HG02973 (cell line): ENCODE results near the gene STX1A.

Experiments used
- ATAC-seq: cut with Tn5 transposase; IDR thresholded peaks from one replicate; pipeline ENCODE4 v1.9.1; 2021; ENCODE audit warnings: moderate library complexity; ENCODE audit not compliant: unreplicated experiment

STX1A gene

DNA sequence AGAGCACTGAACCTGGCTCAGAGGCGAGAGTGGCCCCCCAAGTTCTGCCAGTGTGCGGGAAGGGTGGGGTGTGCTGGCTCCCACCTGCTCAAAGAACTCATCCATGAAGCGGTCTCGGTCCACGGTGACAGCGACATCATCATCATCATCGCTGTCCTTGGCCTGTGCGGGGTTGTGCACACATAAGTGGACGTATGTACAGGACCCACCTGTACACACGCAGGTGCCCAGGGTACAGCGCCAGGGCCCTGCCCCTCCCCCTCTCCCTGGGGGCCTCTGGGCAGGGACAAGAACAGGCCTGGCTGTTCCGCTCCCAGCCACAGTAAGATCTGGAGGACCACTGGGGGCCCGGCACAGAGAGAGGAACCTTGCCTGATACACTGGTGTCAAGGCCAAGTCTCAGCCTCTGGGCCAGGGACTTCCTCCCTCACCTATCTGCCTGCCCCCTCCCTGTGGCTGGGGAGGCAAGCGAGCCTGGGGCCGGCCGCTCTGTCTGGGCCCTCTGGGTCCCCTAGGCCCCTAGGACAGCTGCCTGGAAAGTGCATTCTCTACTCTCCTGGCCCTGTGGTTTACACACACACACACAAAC is 10.4 kb downstream of the STX1A start:
- no peak for ATAC-seq

DNA sequence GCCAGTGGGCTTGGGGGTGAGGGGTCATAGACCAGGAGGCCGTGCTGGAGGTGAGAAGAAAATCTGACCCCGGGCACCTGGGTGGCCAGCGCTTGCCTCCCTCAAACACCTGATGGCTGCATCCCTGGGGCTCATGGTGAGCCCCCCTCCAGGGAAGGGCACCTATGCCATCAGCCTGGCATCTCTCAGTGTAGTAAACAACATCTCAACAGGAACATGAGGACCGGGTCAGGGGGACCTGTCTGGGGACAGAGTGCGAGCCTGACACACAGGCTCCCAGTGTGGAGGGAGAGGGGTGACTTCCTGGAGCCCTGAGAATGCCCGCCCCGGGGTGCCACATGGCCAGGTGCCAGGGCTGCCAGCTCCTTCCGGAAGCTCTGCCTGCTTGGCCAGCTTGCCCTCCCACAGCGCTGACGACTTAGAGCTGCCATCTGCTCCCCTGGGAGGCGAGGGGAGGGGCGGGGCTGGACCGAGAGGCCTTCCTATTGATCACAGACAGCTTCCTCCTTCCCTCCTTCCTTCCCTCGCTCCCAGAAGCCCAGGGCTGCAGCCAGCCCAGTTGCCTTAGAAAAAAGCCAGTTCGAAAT is 12.3 kb downstream of the STX1A start:
- no peak for ATAC-seq

DNA sequence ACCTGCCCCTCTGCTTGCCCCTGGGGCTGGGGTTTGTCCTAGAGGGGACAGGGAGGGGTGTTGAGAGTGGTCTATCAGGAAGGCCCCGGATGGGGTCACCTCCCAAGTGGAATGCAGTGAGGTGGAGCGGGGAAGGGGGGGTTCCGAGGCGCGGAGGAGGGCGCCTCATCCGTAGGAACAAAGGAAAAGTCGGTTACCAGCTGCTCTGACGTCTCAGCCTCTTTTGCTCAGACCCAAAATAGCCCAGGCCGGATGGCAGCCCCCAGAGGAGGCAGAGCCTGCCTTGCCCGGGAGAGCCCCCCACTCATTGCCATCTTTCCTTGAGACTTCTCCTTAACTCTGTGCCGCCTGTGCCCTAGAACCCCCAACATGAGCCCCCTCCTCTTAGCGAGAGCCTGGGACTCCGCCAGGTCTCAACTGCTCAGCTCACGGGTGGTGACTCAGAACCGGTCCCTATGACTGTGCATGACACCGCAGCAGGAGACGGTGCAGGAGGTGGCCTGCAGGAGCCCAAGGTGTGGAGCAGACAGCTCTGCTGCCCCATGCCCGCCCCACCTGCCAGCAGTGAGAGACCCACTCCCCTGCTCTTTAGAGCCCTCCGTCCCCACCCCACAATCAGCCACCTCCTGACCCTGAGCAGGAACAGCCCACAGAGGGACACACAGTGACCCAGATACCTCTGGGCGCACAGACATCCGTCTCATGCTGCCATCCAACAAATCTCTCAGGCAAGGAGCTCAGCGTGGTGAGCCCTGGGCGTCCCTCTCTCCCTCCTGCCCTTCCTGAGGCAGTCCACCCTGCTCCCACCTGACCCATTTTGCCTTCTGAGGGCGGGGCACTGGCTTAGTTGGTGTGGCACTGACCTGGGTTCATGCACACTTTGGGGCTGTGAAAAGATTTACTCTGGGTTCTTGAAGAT is 13.1 kb downstream of the STX1A start:
- ATAC-seq, result no peak

DNA sequence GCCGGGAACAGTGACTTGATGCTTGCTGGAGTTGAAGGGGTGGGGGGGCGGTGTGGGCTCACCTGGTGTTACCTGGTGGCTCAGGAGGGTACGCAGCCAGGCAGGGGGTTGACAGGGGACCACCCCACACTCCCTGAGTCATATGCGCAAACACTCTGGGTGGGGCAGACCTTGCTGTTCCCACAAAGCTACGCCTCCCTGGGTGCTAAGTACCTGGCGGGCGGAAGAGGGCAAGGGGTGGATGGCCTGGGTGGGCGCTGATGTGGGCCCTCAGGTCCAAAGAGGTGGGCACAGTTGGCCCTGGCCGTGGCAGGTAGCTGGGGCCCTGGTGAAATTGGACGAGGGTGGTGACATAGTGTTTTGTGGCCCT is 13.9 kb downstream of the STX1A start:
- ATAC-seq, result no peak

DNA sequence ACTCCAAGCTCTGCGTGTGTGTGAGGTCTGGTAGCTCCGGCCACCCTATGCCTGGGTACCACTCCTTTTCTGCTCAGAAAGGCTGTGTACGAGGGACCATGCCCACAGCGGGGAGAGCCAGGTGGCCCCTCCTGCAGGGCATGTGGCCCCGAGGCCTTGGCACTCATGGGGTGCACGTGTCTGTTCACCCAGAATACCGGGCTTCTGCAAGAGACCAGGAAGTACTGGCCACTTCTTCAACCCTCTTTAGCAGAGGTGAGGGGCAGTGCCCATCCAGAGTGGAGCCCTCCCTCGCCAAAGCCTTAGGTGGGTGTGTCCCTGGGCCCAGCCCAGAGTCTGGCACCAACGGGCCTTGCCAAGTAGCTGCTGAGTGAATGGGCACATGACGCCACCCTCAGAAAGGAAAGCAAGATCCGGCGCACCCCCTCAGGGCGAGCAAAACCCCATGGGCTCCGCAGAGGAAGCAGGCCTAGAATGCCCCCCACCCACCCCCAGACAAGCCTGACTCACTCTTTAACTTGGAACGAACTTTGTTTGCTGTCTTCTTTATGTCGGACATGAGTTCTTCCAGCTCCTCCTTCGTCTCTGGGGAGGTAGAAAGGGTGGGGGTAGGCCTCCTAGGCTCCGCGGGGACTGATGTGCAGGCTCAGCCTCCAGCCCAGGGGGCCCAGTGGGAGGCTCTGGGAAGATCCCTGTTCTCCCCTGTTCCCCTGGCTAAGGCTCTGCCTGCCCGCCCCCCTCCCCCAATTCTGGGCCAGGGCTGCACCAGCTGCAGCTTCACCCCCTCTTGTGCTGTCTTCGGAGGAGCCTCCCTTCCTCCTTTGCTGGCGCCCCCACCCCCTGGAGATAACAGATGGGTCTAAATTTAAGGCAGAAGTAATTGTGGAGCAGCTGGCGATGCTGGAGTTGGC is 14.6 kb downstream of the STX1A start:
- ATAC-seq, result no peak

DNA sequence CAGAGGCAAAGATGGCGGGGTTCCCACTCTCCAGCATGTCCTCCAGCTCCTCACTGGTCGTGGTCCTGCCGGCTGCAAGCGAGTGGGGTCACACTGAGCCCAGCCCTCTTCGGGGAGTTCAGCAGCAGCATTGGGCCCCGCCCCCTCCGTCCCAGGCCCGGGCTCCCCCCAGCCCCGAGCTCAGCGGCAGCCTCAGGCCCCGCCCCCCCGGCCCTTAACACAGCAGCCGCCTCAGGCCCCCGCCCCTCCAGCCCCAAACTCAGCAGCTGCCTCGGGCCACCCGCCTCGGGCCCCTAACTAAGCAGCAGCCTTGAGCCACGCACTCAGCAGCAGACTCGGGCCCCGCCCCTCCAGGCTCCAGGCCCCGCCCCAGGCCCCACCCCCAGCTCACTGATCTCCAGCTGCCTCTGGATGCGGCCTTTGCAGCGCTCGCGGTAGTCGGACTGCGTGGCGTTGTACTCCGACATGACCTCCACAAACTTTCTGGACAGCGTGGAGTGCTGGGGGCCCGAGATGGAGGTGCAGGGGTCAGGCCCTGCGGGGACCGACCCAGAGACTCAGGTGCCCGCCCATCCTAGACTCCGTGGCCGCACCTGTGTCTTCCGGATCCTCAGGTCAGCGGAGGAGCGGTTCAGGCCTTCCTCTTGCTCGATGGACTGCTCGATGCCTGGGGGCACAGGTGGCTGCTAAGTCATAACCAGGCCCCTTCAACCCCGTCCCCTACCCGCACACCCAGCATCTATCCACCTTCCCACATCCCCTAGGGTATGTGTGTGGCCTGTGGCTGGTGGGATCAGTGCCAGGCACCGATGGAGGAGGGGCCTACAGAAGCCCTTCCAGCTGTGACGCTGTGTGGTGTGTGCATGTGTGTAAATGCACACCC is 15.5 kb downstream of the STX1A start:
- no peak for ATAC-seq

DNA sequence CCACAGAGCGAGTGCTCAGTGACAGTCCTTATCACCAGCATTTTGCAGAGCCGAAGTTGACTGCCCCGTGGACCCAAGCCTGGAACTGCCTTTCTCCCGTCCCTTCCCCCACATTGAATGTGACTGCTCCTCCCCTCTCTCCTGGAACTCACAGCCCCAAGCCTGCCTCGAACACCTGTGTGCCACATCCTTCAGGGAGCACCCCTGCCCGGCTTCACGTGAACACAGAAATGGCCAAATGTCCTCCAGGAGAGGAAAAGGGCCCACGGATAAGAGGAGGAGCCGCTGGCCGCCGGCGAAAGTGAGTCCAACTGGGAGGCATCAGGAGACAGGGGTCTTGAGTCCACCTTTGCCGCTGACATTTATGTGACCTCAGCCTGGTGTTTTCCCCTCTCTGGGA is 16.2 kb downstream of the STX1A start:
- ATAC-seq, result no peak

DNA sequence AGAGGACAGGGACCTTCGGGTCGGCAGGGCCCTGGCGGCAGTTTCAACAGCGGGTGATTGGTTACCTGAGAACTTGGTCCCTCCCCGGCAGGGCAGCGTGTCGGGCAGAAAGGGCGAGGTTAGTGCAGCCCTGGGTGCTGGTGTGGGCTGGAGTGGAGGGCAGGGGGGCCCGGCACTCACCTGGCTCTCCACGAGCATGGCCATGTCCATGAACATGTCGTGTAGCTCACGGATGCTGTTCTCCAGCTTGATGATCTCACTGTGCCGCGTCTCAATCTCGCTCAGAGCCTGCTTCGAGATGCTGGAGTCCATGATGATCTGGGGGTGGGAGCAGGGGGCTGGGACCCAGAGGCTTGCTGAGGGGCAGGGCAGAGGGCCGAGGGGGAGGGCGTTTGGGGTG is 16.8 kb downstream of the STX1A start:
- no peak for ATAC-seq

DNA sequence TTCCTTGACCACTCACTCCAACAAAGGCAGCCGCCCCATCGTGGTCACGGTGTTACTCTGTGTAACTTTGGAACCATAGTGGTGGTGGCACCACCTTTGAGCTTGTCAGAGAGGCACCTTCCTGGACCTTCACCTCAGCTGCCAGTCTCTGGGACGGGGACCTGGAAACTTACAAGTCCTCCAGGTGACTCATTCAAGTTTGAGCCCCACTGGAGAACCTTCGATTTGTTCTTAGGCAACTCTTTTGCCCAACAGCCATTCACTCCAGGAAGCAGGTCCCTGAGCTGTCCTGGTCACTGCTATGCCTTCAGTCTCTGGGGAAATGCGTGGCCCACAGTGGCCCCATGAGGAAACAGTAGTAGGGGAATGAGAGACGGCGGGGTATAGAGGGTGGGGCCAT is 17.2 kb downstream of the STX1A start:
- no peak for ATAC-seq

DNA sequence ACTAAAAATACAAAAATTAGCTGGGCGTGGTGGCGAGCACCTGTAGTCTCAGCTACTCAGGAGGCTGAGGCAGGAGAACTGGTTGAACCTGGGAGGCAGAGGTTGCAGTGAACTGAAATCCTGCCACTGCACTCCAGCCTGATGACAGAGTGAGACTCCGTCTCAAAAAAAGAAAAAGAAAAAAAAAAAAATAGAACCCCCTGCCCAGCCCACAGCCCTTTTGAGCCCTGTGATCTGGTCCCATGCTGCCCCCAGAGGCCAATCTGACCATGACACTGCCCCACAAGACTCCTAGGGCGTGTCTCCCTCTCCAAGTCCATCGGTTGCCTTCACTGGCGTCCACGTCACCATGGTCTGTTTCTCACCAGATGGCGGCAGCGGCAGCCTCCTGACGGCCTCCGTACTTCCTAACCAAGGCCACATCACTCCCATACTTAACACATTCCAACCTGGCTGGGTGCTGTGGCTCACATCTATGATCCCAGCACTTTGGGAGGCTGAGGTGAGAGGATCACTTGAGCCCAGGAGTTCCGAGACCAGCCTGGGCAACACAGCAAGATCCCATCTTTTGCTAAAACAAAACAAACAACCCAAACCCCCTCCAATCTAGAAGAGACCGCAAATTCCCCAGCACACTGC is 18.0 kb downstream of the STX1A start:
- ATAC-seq, result no peak

DNA sequence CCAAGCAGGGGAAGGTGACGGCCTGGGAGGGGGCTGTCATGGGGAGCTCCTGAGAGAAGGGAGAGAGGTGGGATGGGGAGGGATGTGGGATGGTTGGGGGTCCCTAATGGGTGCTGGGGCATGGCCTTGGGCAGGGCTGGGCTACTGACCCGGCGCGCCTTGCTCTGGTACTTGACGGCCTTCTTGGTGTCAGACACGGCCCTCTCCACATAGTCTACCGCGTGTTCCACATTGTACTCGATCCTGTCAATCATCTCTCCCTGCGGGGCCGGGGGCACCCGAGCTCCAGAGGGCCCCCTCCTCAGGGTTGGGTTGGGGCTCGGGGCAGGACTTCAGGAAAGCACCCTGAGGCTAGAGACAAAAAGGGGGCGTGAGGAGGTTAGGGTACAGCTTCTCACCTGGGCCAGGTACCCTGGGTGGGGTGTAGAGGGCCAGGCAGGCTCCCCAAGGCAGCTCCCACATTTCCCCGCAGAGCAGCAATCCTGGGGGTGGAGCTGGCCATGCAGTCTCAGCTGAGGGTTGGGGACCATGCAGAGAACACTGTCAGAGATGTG is 18.8 kb downstream of the STX1A start:
- ATAC-seq, result no peak

DNA sequence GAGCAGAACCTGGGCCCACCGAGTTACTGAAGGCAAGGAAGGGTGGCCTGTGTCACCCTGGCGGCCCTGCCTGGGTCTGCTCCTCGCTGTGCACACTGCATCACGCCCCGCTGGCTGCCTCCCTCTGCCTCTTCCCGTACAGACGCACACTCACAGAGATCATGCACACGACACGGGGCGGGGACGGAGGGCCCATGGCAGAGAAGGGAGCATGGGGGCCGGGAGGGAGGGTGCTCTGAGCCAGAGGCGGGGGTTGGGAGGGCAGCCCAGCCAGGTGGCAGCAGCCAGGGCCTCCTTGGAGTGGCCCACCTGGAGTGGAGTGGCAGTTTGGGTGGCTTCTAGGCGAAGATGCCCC is 19.4 kb downstream of the STX1A start:
- ATAC-seq, result no peak

DNA sequence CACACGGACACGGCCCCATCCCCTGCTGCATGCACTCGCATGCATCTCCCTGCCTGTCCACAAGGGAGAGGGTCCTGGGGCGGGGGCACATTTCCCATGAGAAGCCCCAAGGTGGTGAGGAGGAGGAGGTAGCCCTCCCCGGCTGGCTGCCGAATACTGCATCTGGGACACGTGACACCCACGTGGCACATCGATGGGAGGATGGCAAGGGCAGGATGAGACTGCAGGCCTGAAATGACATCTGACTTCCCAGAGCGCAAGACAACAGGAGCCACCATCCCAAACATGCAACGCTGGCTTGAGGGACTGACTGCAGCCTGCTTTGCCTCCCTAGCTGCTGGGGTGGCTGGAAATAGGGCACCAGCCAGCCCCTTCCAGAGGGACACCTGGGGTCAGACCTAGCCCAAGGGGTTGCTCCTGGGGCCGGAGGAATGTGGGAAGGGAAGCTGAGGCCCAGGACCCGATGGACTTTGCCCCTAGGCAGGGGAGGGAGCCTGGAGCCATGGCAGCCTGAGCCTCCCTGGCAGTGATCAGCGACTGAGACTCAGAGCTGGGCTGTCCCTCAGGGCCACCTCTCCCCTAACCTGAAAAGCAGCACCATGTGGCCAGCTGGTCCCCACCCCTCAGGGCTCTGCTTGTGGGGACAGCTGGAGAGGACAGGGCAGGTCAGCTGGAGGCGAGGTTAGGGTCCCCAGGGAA is 19.9 kb downstream of the STX1A start:
- ATAC-seq, result no peak

DNA sequence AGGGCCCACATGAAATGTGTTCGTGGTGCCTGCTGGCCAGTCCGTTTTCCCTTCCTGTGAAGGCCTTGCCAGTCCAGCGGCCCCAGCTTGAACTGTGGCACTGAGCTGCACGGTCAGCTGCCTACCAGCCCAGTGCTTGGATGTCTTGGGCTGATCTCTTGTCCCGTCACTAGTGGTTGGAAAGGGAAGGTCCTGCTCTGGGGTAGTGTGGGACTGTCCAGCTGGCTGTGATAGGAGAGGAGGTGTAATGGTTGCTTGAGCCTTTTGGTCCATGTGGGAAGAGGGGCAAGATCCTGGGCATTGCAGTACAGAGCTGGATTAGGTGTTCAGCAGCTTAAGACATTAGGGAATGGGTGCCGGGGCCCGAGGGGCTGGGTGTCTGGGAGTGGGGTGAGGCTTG is 21.1 kb downstream of the STX1A start:
- ATAC-seq, result no peak

DNA sequence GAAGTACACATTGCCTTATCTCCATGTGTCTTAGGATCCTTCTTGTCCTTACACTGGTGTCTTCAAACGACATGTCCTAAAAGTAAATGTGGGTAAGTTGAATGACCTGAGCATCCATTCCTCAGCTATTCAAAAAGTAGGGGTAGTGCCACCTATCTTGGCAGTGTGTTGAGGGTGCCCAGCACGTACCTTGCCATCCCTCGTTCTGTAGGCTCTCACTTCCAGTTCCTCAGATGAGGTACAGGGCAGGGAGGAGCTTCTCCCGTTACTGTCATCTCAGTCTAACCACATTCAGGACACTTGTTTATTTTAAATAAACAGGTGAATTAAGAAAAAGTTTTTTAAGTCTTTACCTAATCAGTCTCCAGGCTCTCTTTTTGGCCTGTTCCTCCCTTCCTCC is 23.1 kb downstream of the STX1A start:
- no peak for ATAC-seq

DNA sequence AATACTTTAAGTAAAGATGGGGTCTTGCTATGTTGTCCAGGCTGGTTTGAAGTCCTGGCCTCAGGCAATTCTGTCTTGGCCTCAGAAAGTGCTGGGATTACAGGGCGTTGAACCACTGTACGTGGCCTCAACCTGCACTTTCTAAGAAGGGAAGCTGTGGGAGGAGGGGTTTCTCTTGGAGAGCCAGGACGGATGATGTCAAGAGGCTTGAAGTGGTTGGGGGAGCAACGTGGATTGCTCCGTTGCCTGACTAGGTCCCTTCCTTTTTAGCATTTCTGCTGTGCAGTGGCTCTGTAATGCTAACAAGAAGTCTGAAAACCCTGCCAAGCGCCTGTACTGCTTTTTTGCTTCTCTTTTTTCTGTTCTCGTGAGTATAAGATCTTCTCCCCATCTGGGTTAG is 28.8 kb downstream of the STX1A start:
- ATAC-seq, result no peak

DNA sequence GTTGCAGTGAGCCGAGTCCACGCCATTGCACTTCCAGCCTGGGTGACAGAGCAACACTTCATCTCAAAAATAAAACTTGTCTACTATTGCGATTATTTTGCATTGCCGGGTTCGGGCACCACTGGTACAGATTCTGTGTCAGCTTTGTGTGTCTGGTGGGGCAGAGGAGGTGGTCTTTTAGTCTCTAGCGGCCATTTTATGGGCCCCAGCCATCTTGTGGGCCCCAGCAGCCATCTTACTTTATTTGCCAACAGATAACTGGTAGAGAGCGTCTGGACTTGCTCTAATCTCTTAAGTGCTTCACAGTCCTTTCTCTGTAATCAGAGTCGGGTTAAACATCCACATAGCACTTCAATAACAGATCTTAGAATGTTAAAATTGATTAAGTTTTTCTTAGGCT is 31.2 kb downstream of the STX1A start:
- ATAC-seq, result no peak

DNA sequence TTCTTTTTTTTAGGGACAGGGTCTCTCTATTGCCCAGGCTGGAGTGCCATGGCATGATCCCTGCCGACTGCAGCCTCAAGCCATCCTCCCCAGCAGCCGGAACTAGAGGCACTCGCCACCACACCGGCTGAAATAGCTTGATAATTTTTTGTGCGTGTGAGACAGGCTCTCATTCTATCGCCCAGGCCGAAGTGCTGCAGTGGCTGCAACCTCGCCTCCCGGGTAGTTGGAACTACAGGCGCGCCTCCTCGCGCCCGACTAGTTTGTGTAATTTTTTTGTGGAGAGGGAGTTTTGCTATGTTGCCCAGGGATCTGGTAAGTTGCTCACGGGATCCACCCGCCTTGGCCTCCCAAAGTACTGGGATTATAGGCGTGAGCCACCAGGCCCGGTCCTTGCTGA is 34.2 kb downstream of the STX1A start:
- ATAC-seq, result no peak
